NCI-H1105 treated with DMSO at 0.1 percent for 48 hours (cell line): ENCODE measurements around the gene VRTN.
"Not testable (repeated sequence)": the region's sequence is repeated elsewhere in the genome, so short reads cannot be mapped to it uniquely, and the experiment has no call there.

Experiments used
- DNase-seq: peaks from one replicate; lab custom pipeline; 2025; lab: John Stamatoyannopoulos, UW

VRTN gene

GRCh38 chr14:74348735-74349463 lies 628 bp downstream of the VRTN start:
- DNase-seq, result no peak

- DNase-seq, result no peak
Observed at GRCh38 chr14:74349757-74350156, 1.5 kb downstream of the VRTN start.

- no peak for DNase-seq
Observed at GRCh38 chr14:74350211-74350927, 2.1 kb downstream of the VRTN start.

- DNase-seq, result no peak
Observed at GRCh38 chr14:74350928-74351323, 2.7 kb downstream of the VRTN start.

GRCh38 chr14:74356892-74357575 lies 8.8 kb downstream of the VRTN start:
- DNase-seq, result no peak

- no peak for DNase-seq
Observed at GRCh38 chr14:74357585-74357984, 9.3 kb downstream of the VRTN start.

GRCh38 chr14:74358176-74358829 lies 10.0 kb downstream of the VRTN start:
- DNase-seq, result no peak

GRCh38 chr14:74360163-74360562 lies 11.9 kb downstream of the VRTN start:
- DNase-seq, result no peak

- peak; percentile 59 for DNase-seq
Observed at GRCh38 chr14:74362361-74362915, 14.2 kb downstream of the VRTN start.

- no peak for DNase-seq
Observed at GRCh38 chr14:74364271-74364880, 16.1 kb downstream of the VRTN start.

GRCh38 chr14:74368026-74368425 lies 19.8 kb downstream of the VRTN start:
- DNase-seq, result no peak

GRCh38 chr14:74368441-74368840 lies 20.2 kb downstream of the VRTN start:
- DNase-seq, result no peak

- no peak for DNase-seq
Observed at GRCh38 chr14:74377976-74378690, 29.9 kb downstream of the VRTN start.

GRCh38 chr14:74380172-74380571 lies 31.9 kb downstream of the VRTN start:
- no peak for DNase-seq

- DNase-seq, result no peak
Observed at GRCh38 chr14:74380845-74381244, 32.6 kb downstream of the VRTN start.

GRCh38 chr14:74381571-74381970 lies 33.3 kb downstream of the VRTN start:
- DNase-seq, result not testable (repeated sequence)

GRCh38 chr14:74382231-74382630 lies 34.0 kb downstream of the VRTN start:
- DNase-seq, result no peak

GRCh38 chr14:74389980-74390379 lies 41.7 kb downstream of the VRTN start:
- no peak for DNase-seq

GRCh38 chr14:74390505-74390904 lies 42.2 kb downstream of the VRTN start:
- not testable (repeated sequence) for DNase-seq

GRCh38 chr14:74391479-74391878 lies 43.2 kb downstream of the VRTN start:
- DNase-seq, result no peak
